BE2C (cell line): Measurements from ENCODE around the gene LARP6.

ENCODE experiments used
- DNase-seq: peaks from one replicate; pipeline ENCODE4 v3.0.0-alpha.2; 2020
- H3K27me3 ChIP-seq: fragments of 250-450 bp; sonication (Bioruptor Pico); 2 replicates; pipeline ENCODE4 v1.5.1; 2020; ENCODE audit warnings: mild to moderate bottlenecking
- H3K36me3 ChIP-seq: fragments of 250-450 bp; sonication (Bioruptor Pico); 2 replicates; pipeline ENCODE4 v1.5.1; 2020; ENCODE audit warnings: mild to moderate bottlenecking
- H3K4me1 ChIP-seq: fragments of 250-450 bp; sonication (Bioruptor Pico); 2 replicates; pipeline ENCODE4 v1.5.1; 2020
- H3K4me3 ChIP-seq: 2 replicates; pipeline ENCODE4 v1.5.1; 2011; ENCODE audit warnings: low read depth, low read length
- H3K9me3 ChIP-seq: fragments of 250-450 bp; sonication (Bioruptor Pico); 2 replicates; pipeline ENCODE4 v1.5.1; 2020
- CTCF ChIP-seq: IDR thresholded peaks from 2 replicates; pipeline ENCODE4 v1.5.1; 2012; ENCODE audit warnings: mild to moderate bottlenecking, low read depth, low read length

The LARP6 gene

GRCh38 chr15:70854666-70854976, 664 bp upstream of the LARP6 start:
- no peak for TF ChIP-seq CTCF
- Histone ChIP-seq H3K36me3 (no peaks in the 10 kb centered on the region), H3K27me3 (no peaks in the 10 kb centered on the region), H3K4me1 (peaks cover 5% of the 10 kb centered on the region; the same call in 1 of the 2 replicates), H3K9me3 (no peaks in the 10 kb centered on the region), H3K4me3 (peak overlapping the region; percentile 66)
- DNase-seq, result no peak

- Histone ChIP-seq H3K4me3 (peak overlapping the region; percentile 61), H3K36me3 (no peaks in the 10 kb centered on the region), H3K4me1 (peaks cover 5% of the 10 kb centered on the region; the same call in 1 of the 2 replicates), H3K27me3 (no peaks in the 10 kb centered on the region), H3K9me3 (no peaks in the 10 kb centered on the region)
- DNase-seq, result no peak
- TF ChIP-seq CTCF, result no peak
Observed at GRCh38 chr15:70853318-70853972, 512 bp downstream of the LARP6 start.

- Histone ChIP-seq H3K4me1 (peaks cover 5% of the 10 kb centered on the region; the same call in 1 of the 2 replicates), H3K36me3 (no peaks in the 10 kb centered on the region), H3K27me3 (no peaks in the 10 kb centered on the region), H3K9me3 (no peaks in the 10 kb centered on the region), H3K4me3 (peak overlapping the region; percentile 61)
- no peak for TF ChIP-seq CTCF
- DNase-seq, result no peak
Observed at GRCh38 chr15:70852501-70853317, 1.2 kb downstream of the LARP6 start.

GRCh38 chr15:70851889-70852288, 2.1 kb downstream of the LARP6 start:
- Histone ChIP-seq H3K4me1 (peaks cover 5% of the 10 kb centered on the region; the same call in 1 of the 2 replicates), H3K4me3 (no peak overlapping the region), H3K9me3 (no peaks in the 10 kb centered on the region), H3K36me3 (no peaks in the 10 kb centered on the region), H3K27me3 (no peaks in the 10 kb centered on the region)
- TF ChIP-seq CTCF, result no peak
- DNase-seq, result no peak

- Histone ChIP-seq H3K36me3 (no peaks in the 10 kb centered on the region), H3K4me3 (no peak overlapping the region), H3K27me3 (no peaks in the 10 kb centered on the region), H3K9me3 (no peaks in the 10 kb centered on the region), H3K4me1 (no peaks in the 10 kb centered on the region)
- no peak for DNase-seq
- no peak for TF ChIP-seq CTCF
Observed at GRCh38 chr15:70845602-70846360, 8.2 kb downstream of the LARP6 start.
